ENCODE results near the gene EGFR. TPM values are rescaled to one million over a fixed set of nuclear protein-coding genes. Genes with fewer than 3 reads are reported as not detected.

EGFR gene
- polyA plus RNA-seq, 1 of the 3 experiments (the other 2 are of a cell fraction), result 37.6 TPM

- no peak for TF ChIP-seq REST (IDR thresholded peaks at IDR 0.05; ENCODE audit: low read depth, low read length)
- no peak for TF ChIP-seq TEAD4 (IDR thresholded peaks at IDR 0.05; ENCODE audit: borderline replicate concordance, insufficient read depth)
Measured at GRCh38 chr7:55177589-55178261, 158.9 kb downstream of the EGFR start (continued).

- DNase-seq, result no peak
- Histone ChIP-seq H3K4me1 (ENCODE audit: control insufficient read depth in 1 of 2, insufficient read depth in 2 of 2, low read depth in 1 of 2, low read length in 1 of 2) (peaks cover 0 to 53% of the 10 kb centered on the region in 2 experiments; a peak in 3 of 4 replicates), H3K9me3 (no peaks in the 10 kb centered on the region), H3K9ac (no peak overlapping the region), H3K27ac (ENCODE audit: low read depth in 2 of 2, low read length in 1 of 2) (peak overlapping the region in 1 of 2 experiments; percentile 24; a peak in 2 of 4 replicates), H3K4me3 (ENCODE audit: low read depth in 2 of 2, low read length in 1 of 2) (no peak overlapping the region), H3K36me3 (replicated peaks in 1 of 2; ENCODE audit: control insufficient read depth in 1 of 2, insufficient read depth in 2 of 2, low read length in 1 of 2) (peaks cover 72 to 73% of the 10 kb centered on the region in 2 experiments), H3K27me3 (ENCODE audit: insufficient read depth) (no peaks in the 10 kb centered on the region), H2AFZ (ENCODE audit: low read depth) (no peak overlapping the region), H3F3A (replicated peaks; ENCODE audit: insufficient read depth) (no peaks in the 10 kb centered on the region), H4K20me1 (ENCODE audit: insufficient read depth) (no peaks in the 10 kb centered on the region), H3K4me2 (no peak overlapping the region), H3K79me2 (ENCODE audit: insufficient read depth) (no peaks in the 10 kb centered on the region; the same call in 1 of the 2 replicates), H3K9me2 (no peaks in the 10 kb centered on the region)
- no peak for TF ChIP-seq MEF2A (IDR thresholded peaks at IDR 0.05; ENCODE audit: borderline replicate concordance, low read depth)
- TF ChIP-seq MAX (IDR thresholded peaks at IDR 0.05; ENCODE audit: low read depth), result no peak
- TF ChIP-seq ZBTB33 (IDR thresholded peaks at IDR 0.05; ENCODE audit: borderline replicate concordance, low read depth), result no peak
- no peak for TF ChIP-seq RAD21 (IDR thresholded peaks at IDR 0.05; ENCODE audit: low read length)
- CTCF ChIA-PET, result interaction anchor here (0.9 to 2.0 kb wide), 5 partner anchors 72 to 405 kb away, joined by 3 to 13 read pairs (median 4); no protein-coding TSS in a partner anchor
- POLR2A ChIA-PET, result no interaction called here
- WGBS (ENCODE audit: low lambda C conversion rate), result 97% methylated on average over 8 of the region's 8 CpGs
Measured at GRCh38 chr7:55178292-55178862, 159.6 kb downstream of the EGFR start.

Data from SK-N-SH (cell line).